Fibroblast of peridontal ligament (primary cell): ENCODE data around the gene ZCCHC2.

ENCODE experiments used
- DNase-seq: peaks from one replicate; pipeline ENCODE4 v3.0.0-alpha.2; 2010; ENCODE audit errors: extremely low read depth

Gene ZCCHC2

DNA sequence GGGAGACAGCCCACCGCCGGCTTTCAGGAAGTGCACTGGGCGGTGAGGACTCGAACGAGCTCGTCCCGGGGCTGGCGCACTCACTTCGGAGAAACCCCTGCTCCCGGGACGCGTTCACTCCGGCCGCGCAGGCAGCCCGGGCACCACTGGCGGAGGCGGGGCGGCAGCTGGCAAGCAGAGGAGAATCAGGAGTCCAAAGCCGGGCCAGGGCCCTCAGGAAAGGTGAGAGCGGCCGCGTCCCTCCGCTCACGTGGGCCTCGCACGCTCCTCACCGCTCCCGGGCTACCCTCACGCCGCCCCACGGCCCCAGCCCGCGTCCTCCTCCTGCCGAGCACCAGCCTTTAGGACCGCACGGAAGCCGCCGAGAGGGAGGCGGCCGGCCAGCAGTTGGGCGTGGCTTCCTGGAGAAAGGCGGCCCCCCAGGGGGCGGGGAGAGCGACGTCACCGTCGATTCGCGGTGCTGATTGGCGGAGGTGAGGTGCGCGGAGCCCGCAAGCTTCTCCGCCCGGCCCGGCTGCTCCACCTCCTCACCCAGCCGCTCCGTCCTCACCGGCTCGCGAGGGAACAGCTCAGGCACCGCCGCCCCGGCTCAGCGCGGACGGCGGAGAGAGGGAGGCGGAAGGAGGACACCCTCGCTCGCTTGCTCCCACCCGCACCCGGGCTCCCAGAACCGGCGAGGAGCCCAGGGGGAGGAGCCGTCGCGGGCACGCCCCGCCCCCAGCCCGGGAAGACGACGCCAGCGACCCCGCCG is at the start of gene ZCCHC2:
ZCCHC2 (plus strand) TSS at position 522 of the 751 bp plus-strand sequence. CDS start 400 bp downstream, outside the sequence.
- peak; percentile 95 for DNase-seq

DNA sequence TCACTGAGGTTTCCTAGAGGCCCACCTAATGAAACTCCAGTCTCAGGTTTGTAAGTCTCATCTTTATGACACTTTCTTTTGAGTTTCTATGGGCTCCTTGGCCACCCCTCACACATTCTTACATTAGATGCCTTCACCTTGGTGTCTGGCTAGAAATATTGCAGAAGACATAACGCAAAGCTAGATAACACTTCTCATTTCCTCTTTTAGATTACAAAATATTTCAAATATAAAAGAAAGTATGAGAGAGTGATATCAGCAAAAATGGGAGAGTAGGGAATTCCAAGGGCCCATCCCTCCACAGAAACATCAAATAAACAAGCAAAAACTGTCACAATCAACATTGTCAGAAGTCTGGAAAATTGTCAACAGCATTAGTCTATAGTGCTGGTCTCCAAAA is 43.3 kb upstream of the ZCCHC2 start:
- DNase-seq, result no peak

DNA sequence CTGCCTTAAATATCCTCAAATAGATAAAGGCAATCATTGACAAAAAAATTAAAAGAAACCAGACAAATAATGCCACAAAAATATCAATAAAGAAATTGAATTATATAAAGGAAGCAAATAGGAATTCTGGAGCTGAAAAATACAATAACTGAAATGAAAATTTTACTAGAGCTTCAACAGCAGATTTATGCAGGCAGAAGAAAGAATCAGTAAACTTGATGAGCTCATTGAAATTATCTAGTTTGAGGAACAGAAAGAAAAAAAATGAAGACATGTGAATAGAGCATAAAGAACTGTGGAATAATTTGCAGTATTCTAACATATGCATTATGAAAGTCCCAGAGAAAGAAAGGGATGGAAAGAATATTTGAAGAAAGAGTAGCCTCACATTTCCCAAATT is 41.9 kb upstream of the ZCCHC2 start:
- no peak for DNase-seq

DNA sequence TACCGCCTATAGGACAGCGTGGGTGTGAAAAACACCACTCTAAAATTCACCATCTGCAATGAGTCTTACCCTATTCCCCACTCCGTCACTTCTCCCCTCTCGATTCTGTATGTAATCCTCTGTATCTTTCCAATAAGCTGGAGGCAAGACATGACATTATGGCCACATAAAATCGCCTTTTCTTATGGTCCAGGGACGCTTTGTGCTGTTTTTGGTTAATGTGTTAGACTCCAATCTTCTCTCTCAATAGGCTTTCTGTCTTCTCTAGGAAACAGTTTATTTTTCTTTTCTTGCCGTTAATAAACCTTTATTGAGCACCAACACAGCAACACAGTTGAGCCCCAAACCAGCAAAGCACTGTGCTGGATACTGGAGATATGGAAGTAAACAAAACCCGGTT is 37.9 kb upstream of the ZCCHC2 start:
- DNase-seq, result no peak

DNA sequence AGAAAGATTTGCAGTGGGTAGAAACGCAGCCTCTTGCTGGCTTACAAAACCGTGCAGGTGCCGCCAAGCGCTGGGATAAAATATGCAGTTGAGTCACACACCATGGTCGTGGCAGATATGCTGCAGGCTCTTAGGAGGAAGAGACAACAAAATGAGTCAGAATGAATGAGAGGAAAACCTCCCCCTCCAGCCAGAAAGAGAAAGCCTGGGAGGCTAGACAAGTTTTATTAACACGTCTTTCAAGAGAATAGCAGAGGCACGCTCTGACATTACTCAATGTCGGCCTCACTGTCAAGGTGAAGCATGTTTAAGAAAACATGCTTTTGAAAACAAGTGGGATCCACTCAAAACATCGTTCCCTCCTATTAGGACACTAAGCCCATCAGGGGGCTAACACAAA is 37.1 kb upstream of the ZCCHC2 start:
- DNase-seq, result peak; percentile 19

DNA sequence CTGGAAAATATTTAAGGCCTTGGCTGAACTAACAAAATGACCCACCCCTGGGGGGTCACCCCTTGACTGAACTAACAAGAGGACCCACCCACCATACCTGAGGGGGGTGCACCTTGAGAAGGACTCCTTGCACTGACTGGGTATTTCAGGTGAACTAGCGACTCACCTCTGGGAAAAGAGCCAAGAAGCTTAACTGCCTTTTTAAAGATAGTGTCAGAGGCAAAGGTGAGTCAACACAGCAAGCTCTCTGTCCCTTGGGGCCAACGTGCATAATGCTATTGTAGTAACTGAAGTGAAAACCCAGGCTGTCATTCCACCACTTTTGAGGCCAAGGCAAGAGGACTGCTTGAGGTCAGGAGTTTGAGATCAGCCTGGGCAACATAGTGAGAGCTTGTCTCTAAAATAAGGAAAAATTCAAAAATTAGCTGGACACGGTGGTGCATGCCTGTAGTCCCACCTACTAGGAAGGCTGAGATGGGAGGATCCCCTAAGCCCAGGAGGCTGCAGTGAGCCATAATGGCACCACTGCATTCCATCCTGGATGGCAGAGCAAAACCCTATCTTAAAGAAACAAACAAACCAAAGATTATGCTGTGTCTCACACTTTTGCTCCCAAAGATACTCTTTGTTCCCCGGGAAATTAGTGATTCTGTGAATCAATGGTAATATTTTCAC is 36.4 kb upstream of the ZCCHC2 start:
- DNase-seq, result no peak

DNA sequence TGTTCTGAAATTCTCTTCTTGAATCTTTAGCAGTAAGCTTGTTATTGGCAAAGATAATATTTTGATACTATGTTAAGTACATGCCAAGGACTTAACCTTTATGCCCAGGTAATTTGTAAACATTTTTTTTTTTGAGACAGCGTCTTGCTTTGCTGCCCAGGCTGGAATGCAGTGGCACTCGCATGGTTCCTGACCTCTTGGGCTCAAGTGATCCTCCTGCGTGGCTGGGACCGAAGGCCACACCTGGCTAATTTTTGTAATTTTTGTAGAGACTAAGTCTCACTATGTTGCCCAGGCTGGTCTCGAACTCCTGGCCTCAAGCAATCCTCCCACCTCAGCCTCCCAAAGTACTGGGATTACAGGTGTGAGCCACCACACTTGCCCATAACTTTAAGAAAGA is 35.7 kb upstream of the ZCCHC2 start:
- no peak for DNase-seq

DNA sequence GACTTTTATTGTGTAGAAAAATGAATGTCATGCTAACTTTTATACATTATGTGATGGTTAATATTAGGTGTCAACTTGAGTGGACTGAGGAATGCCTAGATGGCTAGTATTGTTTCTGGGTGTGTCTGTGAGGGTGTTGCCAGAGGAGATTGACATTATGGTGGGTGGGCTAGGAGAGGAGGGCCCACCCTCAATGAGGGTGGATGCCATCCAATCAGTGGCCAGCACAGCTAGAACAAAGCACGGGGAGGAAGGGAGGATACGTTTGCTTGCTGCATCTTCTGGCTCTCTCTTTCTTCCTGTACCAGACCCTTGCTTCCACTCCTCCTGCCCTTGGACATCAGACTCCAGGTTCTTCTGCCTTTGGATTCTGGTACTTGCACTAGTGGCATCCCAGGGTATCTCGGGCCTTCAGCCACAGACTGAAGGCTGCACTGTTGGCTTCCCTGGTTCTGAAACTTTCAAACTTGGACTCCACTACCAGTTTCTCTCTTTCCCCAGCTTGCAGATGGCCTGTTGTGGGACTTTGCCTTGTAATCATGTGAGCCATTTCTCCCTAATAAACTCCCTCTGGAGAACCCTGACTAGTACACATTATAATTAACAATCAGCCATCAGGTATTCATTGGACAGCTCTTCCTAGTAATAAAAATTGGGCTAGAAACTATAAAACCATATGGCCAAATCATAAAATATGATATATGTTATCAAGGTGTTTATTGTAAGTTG is 31.7 kb upstream of the ZCCHC2 start:
- DNase-seq, result no peak

DNA sequence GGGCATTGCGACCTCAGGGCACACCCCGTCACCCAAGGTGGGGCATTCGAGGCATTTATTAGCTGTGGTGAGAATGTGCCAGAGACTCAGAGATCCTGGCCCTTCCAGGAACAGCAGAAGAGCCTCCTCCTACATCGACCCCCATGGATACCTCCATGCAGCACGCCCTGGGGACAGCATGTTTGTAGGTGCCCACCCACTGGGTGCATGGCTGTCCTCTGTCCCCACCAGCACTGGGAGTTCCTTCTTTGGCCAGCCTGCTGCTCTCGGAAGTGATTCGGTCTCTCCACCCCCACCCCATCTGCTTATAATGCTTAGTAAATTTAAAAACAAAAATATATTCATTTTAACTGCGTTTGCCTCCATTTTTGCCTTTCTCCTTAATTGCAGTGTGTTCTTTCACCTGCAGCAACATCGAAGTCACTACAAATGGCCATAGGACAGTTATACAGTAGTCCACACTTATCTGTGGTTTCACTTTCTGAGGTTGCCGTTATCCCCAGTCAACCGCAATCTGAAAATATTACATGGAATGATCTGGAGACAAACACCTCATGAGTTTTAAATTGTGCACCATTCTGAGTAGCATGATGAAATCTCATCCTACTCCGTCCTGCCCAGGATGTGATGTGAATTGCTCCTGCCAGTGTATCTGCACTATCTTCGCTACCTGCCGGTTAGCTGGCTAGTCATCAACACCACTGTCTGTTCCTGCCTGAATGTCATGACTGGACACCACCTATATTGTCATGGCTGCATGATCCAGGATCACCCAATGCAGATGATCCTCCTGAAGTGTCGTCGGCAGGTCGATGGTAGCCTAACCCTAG is 29.6 kb upstream of the ZCCHC2 start:
- no peak for DNase-seq

DNA sequence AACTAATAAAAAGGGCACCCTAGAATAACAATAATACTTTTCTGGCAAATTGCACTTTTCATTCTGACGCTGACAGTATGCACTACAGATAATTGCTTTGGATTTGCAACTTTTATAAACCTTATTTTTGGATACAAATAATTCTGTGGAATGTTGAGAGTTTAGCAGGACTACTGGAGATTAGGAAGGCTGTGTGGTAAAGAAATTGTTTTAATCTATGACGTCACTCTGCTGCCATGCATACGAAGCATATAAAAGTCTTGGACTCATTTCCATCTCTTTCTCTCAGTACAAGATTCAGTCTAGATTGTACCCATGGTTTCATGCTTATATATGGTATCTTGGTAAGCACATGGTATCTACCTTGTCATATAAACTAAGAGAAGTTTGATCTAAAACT is 28.1 kb upstream of the ZCCHC2 start:
- no peak for DNase-seq

DNA sequence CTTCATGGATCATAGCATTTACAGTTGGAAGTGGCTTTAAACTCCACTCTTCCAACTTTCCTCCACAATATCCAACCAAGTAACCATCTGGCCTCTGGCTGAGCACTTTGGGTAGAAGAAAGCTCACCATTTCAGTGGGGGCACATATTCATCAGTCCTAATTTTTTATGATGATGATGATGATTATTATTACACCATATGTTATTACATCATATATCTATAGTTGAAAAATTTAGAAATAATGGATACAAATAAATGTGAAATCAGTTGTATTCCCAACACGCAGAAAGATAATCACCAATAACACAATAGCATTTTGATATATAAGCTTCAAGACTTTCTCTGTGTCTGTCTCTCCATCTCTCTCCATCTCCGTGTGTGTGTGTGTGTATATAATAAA is 26.6 kb upstream of the ZCCHC2 start:
- DNase-seq, result no peak

DNA sequence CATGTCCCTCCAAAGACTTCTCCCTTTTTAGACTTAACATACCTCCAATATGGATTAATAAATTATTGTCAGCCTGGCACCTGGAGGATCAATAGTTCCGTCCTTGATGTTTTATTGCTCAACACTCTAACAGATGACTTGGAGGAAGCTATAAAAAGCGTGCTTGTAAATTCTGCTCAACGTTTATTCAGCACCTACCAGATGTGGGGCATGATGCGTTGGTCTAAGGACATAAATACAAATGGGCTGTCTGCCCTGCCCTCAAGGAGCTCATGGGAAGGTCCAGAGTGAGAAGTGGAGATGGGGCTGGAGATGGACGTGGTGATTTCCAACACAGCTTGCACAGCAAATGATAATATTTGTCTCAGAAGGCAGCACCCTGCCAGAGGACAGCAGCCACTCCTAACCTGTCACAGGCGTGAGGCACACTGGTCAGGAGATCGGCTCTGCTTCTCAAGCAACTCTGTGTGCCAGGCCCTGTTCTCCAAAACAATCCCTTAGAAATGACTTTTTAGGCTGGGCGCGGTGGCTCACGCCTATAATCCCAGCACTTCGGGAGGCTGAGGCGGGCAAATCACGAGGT is 25.5 kb upstream of the ZCCHC2 start:
- no peak for DNase-seq

DNA sequence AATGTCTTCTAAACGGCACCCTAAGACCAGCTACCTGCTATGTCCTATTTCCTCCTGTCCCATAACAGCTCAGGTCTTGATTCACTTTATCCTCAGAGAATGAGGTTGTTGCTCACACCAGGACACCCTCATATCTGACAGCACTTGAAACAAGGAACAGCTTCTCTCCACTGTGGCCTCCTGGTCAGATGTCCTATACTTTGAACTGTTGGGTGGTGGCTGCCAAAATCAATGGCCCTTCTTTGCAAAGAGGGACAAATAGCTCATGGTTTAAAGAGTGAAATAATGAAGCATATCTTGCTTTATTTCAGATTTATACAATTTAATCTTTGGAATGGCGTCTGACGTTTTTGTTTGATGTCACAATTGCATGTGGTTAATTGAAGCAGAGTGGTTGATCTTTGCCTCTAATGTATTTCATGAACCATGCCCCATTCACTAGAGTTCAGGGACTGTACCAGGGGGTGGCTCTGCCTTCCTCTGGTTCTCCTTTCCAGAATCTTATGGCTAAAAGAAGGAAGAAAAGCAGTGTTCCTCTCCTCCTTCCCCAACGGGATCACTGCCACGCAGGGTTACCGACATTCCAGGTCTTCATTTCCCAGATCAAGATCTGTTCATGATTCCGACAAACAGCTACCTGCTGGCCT is 24.1 kb upstream of the ZCCHC2 start:
- no peak for DNase-seq

DNA sequence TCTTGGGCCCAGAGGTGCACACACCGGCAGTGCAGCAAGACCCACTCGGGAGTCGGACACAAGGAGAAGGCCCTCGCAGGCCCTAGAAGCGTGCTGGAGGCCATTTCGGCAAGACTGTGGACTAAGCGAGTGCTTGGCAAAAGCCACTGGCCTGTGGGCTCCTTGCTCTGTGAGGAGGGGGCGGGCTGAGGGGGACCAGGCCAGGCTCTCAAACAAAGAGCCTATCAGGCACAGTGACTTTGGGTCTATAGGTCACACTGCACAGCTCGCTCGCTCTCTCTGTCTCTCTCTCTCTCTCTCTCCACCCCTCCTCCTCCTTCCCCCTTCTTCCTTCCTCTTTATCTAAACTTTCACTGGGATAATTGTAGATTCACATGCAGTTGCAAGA is 23.6 kb upstream of the ZCCHC2 start:
- DNase-seq, result no peak

DNA sequence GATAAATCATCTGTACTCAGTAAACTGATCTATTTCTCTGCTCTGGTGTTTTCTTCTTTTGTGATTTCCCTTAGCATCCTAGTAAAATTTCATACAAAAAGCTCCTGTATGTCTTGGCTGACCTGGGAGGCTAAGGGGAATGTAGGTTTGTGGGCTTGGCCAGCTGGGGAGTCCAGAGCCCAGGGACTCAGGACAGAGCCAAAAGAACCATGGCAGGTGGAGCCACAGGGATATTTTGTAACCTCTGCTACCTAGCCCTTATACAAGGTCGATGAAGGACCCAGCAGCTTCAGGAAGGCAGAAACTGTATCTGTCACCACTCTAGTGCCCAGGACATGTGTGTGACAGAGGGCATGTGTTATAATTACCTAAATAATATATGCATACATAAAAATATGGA is 22.7 kb upstream of the ZCCHC2 start:
- no peak for DNase-seq

DNA sequence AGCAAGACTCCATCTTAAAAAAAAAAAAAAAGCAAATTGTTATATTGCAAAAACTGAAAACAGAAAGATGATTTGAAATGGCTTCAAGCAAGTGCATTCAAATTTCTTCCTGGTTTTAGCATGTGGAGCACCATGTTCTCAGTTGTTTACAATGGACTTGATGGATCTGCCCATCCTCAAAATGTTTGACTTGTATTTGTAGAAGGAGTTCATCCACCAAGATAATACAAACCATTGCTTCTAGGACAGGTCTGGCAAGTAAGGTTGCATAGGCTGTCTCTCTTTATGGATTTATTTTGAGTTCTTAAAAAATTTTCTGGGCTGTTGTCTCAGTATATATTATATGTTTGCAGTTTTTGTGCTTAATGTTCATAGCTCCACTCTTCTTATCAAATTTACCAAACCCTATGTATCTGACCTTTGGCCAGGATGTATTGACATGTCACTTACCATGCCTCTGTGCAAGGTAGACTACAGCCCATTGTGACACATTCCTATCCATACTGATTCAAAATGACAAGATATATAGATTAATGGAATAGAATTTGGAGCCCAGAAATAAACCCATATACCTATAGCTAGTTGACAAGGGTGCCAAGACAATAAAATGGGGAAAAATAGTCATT is 21.7 kb upstream of the ZCCHC2 start:
- DNase-seq, result no peak

DNA sequence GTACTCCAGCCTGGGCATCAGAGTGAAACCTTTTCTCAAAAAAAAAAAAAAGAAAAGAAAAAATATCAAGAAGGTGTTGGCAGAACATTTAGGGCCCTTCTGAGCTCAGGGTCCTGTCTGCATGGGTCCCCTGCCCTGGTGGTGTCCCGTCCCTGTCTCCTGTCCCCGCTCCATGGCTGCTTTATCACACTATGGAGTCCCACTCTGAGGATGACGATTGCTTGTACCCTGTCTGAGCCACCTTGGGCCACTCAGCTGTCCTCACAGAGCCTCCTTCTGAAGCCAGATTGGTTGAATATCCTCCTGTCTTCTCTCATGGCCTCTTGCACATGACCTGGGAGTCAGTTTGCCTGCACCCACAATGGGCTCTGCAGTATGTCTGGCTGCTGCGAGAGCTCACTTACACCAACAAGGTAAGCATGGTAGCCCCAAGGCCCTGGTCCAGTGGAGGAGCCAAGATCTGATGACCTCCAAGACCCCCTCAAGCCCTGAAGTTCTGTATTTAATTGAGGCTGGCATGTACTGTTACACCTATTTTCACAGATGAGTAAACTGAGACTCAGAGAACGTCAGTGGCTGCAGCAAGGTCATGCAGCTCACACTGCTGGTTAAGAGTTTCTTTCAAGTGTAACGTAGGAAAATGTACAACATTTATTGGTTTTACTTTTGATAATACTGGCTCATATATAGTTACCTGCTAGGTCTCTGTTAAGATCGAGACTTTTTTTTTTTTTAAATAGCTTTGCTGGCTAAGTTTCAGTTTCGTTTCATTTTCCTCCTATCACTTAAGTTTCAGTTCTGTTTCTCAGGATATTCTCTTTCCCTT is 16.9 kb upstream of the ZCCHC2 start:
- DNase-seq, result peak; percentile 62

DNA sequence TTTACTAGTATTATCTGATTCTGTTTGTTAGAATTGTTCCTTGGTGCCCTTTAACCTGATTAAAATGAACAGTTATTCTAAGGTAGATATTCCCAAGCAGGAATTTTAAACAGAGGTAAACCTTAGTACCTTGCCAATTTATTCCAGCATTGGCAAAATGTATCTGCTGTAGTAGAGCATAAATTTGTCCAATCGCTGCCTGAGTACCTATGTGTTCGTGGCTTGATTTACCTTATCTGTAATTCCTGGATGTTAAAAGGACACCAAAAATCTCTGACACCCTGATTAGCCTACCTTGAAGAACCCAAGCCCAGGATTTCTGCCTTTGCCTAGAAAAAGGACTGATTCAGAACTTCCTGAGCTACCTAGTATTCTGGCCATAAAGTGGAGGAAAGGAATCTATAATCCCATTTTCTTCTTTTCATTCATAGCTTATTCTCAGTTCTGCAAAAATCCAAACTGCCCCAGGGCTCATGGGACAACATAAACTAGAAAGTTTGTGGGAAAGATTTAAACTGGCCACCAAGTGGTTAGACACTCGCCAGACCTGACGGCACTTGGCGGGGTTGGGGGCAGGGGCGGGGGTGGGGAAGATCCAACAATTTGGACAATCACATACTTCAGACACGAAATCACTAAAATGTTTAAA is 16.2 kb upstream of the ZCCHC2 start:
- DNase-seq, result no peak

DNA sequence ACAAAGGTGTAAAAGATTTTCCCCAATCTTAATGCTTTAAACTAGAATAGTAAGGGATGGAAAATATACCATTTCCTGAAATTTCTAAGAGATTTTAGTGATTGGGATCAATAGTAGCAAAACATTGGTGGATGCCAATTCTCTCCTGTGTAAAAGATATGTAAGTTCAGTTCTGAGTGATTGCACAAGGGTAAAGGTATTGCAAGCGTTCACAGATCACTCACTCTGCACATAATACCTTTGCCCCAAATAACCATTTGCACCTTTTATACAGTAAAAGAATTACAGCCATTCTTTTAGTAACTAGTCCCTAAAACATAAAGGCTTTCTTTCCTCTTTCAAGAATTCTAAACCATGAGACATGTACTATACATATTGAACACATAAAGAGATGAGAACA is 13.0 kb upstream of the ZCCHC2 start:
- DNase-seq, result no peak
